ENCODE results near the gene MUC5B. TPM values are rescaled to one million over a fixed set of nuclear protein-coding genes. Genes with fewer than 3 reads are reported as not detected.
A peak's percentile ranks its signal among the peaks of the same experiment; 100 is the strongest.

The MUC5B gene
- total and polyA plus RNA-seq, 2 of the 13 experiments (the other 11 are each of a cell fraction or from before 2014, with no cell fraction given), result 0.01 TPM; not detected in 1

DNA sequence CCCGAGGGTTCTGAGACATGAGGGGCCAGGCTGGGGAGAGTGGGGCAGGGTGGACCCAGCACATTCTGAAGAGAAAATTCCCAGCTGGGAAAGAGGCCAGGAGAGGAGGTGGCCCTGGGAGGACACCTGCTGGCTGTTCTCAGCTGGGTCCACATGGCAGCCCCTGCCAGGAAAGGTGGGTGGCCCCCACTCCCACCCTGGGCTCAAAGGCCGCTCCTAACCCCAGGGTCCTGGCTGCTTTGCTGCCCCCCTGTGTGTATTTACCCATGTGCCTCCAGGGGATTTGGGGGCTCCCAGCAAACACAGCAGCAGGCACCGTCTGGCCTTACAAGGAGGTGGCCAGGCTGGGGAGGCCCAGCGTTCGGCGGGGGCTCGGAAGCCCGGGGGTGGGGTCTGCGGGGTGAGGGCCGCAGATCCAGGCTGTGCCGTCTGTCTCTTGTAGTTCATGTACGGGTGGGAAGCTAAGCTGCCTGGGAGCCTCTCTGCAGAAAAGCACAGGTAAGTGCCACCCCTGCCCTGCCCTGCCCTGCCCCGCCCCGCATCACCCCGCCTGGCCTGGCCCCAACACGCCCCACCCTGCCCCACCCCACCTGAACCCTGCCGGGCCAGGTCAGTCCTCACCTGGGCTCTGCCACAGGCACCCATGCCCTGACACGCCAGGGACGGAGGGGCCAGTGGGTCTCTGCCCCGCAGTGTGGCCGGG is 10.6 kb downstream of the MUC5B start:
- no peak overlapping the region for H3K4me2 ChIP-seq (ENCODE audit: low read depth, low read length)
- TF ChIP-seq, protein P1, sequence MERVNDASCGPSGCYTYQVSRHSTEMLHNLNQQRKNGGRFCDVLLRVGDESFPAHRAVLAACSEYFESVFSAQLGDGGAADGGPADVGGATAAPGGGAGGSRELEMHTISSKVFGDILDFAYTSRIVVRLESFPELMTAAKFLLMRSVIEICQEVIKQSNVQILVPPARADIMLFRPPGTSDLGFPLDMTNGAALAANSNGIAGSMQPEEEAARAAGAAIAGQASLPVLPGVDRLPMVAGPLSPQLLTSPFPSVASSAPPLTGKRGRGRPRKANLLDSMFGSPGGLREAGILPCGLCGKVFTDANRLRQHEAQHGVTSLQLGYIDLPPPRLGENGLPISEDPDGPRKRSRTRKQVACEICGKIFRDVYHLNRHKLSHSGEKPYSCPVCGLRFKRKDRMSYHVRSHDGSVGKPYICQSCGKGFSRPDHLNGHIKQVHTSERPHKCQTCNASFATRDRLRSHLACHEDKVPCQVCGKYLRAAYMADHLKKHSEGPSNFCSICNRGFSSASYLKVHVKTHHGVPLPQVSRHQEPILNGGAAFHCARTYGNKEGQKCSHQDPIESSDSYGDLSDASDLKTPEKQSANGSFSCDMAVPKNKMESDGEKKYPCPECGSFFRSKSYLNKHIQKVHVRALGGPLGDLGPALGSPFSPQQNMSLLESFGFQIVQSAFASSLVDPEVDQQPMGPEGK (CRISPR knock-in tag; IDR thresholded peaks at IDR 0.05), result 0 out of 2 replicates have a peak, but pooled peaks have one; percentile 21
- TF ChIP-seq RAD21 (CRISPR knock-in tag; IDR thresholded peaks at IDR 0.05) (0 out of 2 replicates have a peak, but pooled peaks have one; percentile 15), SMAD1 (CRISPR knock-in tag; IDR thresholded peaks at IDR 0.05; ENCODE audit: borderline replicate concordance, low read depth) (no peak), SIN3B (IDR thresholded peaks at IDR 0.05; ENCODE audit: low read length) (no peak), STAG1 (CRISPR knock-in tag; IDR thresholded peaks at IDR 0.05) (peak; percentile 49), CAMTA2 (CRISPR knock-in tag; IDR thresholded peaks at IDR 0.05; ENCODE audit: borderline replicate concordance) (no peak)
- TF ChIP-seq, protein P2, sequence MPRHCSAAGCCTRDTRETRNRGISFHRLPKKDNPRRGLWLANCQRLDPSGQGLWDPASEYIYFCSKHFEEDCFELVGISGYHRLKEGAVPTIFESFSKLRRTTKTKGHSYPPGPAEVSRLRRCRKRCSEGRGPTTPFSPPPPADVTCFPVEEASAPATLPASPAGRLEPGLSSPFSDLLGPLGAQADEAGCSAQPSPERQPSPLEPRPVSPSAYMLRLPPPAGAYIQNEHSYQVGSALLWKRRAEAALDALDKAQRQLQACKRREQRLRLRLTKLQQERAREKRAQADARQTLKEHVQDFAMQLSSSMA (CRISPR knock-in tag; IDR thresholded peaks at IDR 0.05), result no peak
- TF ChIP-seq, protein P3, sequence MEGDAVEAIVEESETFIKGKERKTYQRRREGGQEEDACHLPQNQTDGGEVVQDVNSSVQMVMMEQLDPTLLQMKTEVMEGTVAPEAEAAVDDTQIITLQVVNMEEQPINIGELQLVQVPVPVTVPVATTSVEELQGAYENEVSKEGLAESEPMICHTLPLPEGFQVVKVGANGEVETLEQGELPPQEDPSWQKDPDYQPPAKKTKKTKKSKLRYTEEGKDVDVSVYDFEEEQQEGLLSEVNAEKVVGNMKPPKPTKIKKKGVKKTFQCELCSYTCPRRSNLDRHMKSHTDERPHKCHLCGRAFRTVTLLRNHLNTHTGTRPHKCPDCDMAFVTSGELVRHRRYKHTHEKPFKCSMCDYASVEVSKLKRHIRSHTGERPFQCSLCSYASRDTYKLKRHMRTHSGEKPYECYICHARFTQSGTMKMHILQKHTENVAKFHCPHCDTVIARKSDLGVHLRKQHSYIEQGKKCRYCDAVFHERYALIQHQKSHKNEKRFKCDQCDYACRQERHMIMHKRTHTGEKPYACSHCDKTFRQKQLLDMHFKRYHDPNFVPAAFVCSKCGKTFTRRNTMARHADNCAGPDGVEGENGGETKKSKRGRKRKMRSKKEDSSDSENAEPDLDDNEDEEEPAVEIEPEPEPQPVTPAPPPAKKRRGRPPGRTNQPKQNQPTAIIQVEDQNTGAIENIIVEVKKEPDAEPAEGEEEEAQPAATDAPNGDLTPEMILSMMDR (CRISPR knock-in tag; IDR thresholded peaks at IDR 0.05), result peak; percentile 54
- no peaks in the 10 kb centered on the region for H3K79me2 ChIP-seq (ENCODE audit: insufficient read depth, low read length)
- no TSS peak for BruUV-seq (replicated peaks)
- ChIA-PET CTCF (ENCODE audit: low intra/inter-chr PET ratio, low total read pairs) (interaction anchor here (1.2 kb wide), 1 partner anchor 30 kb away, joined by 4 read pairs; no protein-coding TSS in a partner anchor), POLR2A (no interaction called here)
- DNase-seq (ENCODE audit: low spot score) (no peak), FAIRE-seq (no peak), ATAC-seq (peak; percentile 17; the same call in 1 of the 3 replicates)
- H3K4me3 ChIP-seq (replicated peaks in 1 of 3; ENCODE audit: insufficient read depth in 1 of 3, low read depth in 2 of 3, low read length in 3 of 3), result no peak overlapping the region
- H3K27me3 ChIP-seq (ENCODE audit: control insufficient read depth in 1 of 2, insufficient read depth in 2 of 2, low read length in 2 of 2), result peaks cover 2 to 3% of the 10 kb centered on the region in 2 experiments; a peak in 3 of 5 replicates
- intact Hi-C loops (cut with micrococcal nuclease; ENCODE audit: unreplicated experiment) (loop anchor here (1.0 kb wide), 1 partner anchor 30 kb away; no protein-coding TSS in a partner anchor), in situ Hi-C loops (cut with HindIII; ENCODE audit: extremely low pct_ligation_motif_present, low pct_unique_long_range_greater_than_20kb) (no loop called here)
- H3K27ac ChIP-seq (ENCODE audit: extremely low read length, insufficient read depth, low read length), result no peak overlapping the region
- H3K9me3 ChIP-seq (ENCODE audit: low read length), result no peaks in the 10 kb centered on the region
- no peak overlapping the region for H2AFZ ChIP-seq (ENCODE audit: low read length)
- no peaks in the 10 kb centered on the region for H3K4me1 ChIP-seq (ENCODE audit: insufficient read depth, low read length)
- 81% methylated on average over 5 of the region's 21 CpGs for WGBS (ENCODE audit: low lambda C conversion rate)
- H3K9ac ChIP-seq (ENCODE audit: insufficient read depth, low read depth, low read length), result no peak overlapping the region
- H3K36me3 ChIP-seq (replicated peaks in 1 of 2; ENCODE audit: control insufficient read depth in 1 of 2, insufficient read depth in 2 of 2, low read length in 2 of 2), result no peaks in the 10 kb centered on the region
- no peaks in the 10 kb centered on the region for H4K20me1 ChIP-seq (ENCODE audit: insufficient read depth, low read length)

All from HepG2 (cell line).